Thyroid gland (tissue), 4 donors: ENCODE measurements around the gene DOP1B. TPM values are rescaled to one million over a fixed set of nuclear protein-coding genes. Genes with fewer than 3 reads are reported as not detected.
"Not testable (repeated sequence)": the region's sequence is repeated elsewhere in the genome, so short reads cannot be mapped to it uniquely, and the experiment has no call there.

Experiments used
- DNase-seq, 2 donors: peaks; one replicate each; pipeline ENCODE4 v3.0.0-alpha.2; 2019
- H3K27ac ChIP-seq, 3 donors: fragments of 200-600 bp; sonication (generic); 1 replicate in 2 of 3; 2 replicates in 1 of 3; pipeline ENCODE4 v1.5.1; 2016 to 2019; ENCODE audit warnings: mild to moderate bottlenecking in 1 of 3, moderate library complexity in 1 of 3
- H3K27me3 ChIP-seq: fragments of 200-600 bp; sonication (generic); one replicate; pipeline ENCODE4 v1.5.1; 2019
- H3K36me3 ChIP-seq, 2 donors: fragments of 200-600 bp; sonication (generic); one replicate each; pipeline ENCODE4 v1.5.1; 2016 to 2019
- H3K4me1 ChIP-seq, 2 donors: fragments of 200-600 bp; sonication (generic); one replicate each; pipeline ENCODE4 v1.5.1; 2017 to 2019
- H3K4me3 ChIP-seq, 3 donors: fragments of 200-600 bp; sonication (generic); replicated peaks in 1 of 3; 1 replicate in 2 of 3; 2 replicates in 1 of 3; pipeline ENCODE4 v1.5.1; 2016; ENCODE audit warnings: mild to moderate bottlenecking in 1 of 3
- H3K9me3 ChIP-seq: fragments of 200-600 bp; sonication (generic); one replicate; pipeline ENCODE4 v1.5.1; 2017
- CTCF ChIP-seq, 6 experiments: fragments of 200-600 bp in 3 of 6; fragments of 450-650 bp in 3 of 6; sonication (generic) in 3 of 6; IDR thresholded peaks; one replicate each; pipeline ENCODE4 v1.5.1; 2016 to 2019; ENCODE audit warnings: antibody characterized with exemption in 6 of 6, mild to moderate bottlenecking in 2 of 6, inconsistent platforms in 1 of 6, moderate library complexity in 1 of 6
- POLR2A ChIP-seq, 2 donors: fragments of 450-650 bp; IDR thresholded peaks; one replicate each; pipeline ENCODE4 v1.6.1; 2017; ENCODE audit warnings: antibody characterized with exemption in 2 of 2, mild to moderate bottlenecking in 2 of 2, moderate library complexity in 1 of 2
- WGBS, 2 donors: methylation state at CpG; one replicate each; pipeline ENCODE4 v1.1.5; 2017; 5-methylcytosine and 5-hydroxymethylcytosine counted together
- intact Hi-C: fragments of 100-400 bp; cut with DNase I; formaldehyde crosslinking; loops from one replicate; pipeline ENCODE4 v1.15.1; 2023
- total RNA-seq, 4 donors: library from RNA; depleted of rRNA; stranded (reverse); fragments of >200 nt; gene quantifications; one replicate each; pipeline ENCODE4 v1.2.3, GENCODE V29; 2016

The DOP1B gene
- total RNA-seq, 4 donors from 2014 or later, result 15.9 to 28.1 (median 20.4) TPM

- Histone ChIP-seq H3K9me3 (no peaks in the 10 kb centered on the region), H3K27me3 (no peaks in the 10 kb centered on the region), H3K27ac (no peak overlapping the region), H3K36me3 (no peaks in the 10 kb centered on the region), H3K4me1 (peaks cover 14 to 29% of the 10 kb centered on the region in 2 donors), H3K4me3 (no peak overlapping the region)
- TF ChIP-seq CTCF (IDR thresholded peaks at IDR 0.05) (no peak), POLR2A (IDR thresholded peaks at IDR 0.05) (no peak)
- 97 to 98% methylated on average over 1 of the region's 1 CpG for WGBS, 2 donors
- no peak for DNase-seq
- intact Hi-C loops, result no loop called here
These were observed 39.0 kb downstream of the DOP1B start for GRCh38 chr21:36195613-36196012.

GRCh38 chr21:36199021-36199420 is 42.4 kb downstream of the DOP1B start:
- no peak overlapping the region for H3K4me3 ChIP-seq
- no peaks in the 10 kb centered on the region for H3K36me3 ChIP-seq
- 57 to 65% methylated on average over 9 of the region's 9 CpGs for WGBS, 2 donors
- H3K4me1 ChIP-seq, result peaks cover 17 to 43% of the 10 kb centered on the region in 2 donors
- H3K27me3 ChIP-seq, result no peaks in the 10 kb centered on the region
- H3K27ac ChIP-seq, result peak overlapping the region in 2 of 3 donors; percentile 14 to 20
- intact Hi-C loops, result no loop called here
- H3K9me3 ChIP-seq, result no peaks in the 10 kb centered on the region
- DNase-seq, result no peak
- no peak for TF ChIP-seq POLR2A (IDR thresholded peaks at IDR 0.05)
- no peak for TF ChIP-seq CTCF (IDR thresholded peaks at IDR 0.05)

GRCh38 chr21:36199575-36199974 is 43.0 kb downstream of the DOP1B start:
- intact Hi-C loops, DNase-seq: not testable (repeated sequence)
- WGBS, 2 donors, result 96 to 98% methylated on average over 5 of the region's 5 CpGs

GRCh38 chr21:36200081-36200561 is 43.5 kb downstream of the DOP1B start:
- WGBS, 2 donors, result 93% methylated on average over 23 of the region's 23 CpGs
- no peaks in the 10 kb centered on the region for H3K9me3 ChIP-seq
- intact Hi-C loops, result no loop called here
- no peak overlapping the region for H3K4me3 ChIP-seq
- no peaks in the 10 kb centered on the region for H3K36me3 ChIP-seq
- no peak overlapping the region for H3K27ac ChIP-seq
- no peak for DNase-seq
- no peaks in the 10 kb centered on the region for H3K27me3 ChIP-seq
- TF ChIP-seq POLR2A (IDR thresholded peaks at IDR 0.05) (no peak), CTCF (IDR thresholded peaks at IDR 0.05) (no peak)
- H3K4me1 ChIP-seq, result peaks cover 26 to 43% of the 10 kb centered on the region in 2 donors

More at GRCh38 chr21:36199575-36199974, 43.0 kb downstream of the DOP1B start:
- peaks cover 21 to 42% of the 10 kb centered on the region in 2 donors for H3K4me1 ChIP-seq
- H3K27me3 ChIP-seq, H3K4me3 ChIP-seq, H3K27ac ChIP-seq, H3K9me3 ChIP-seq, H3K36me3 ChIP-seq: not testable (repeated sequence)

GRCh38 chr21:36202726-36203602 is 46.3 kb downstream of the DOP1B start:
- Histone ChIP-seq H3K27ac (peak overlapping the region; percentile 64 to 83 (median 64)), H3K9me3 (no peaks in the 10 kb centered on the region), H3K4me1 (peaks cover 27 to 46% of the 10 kb centered on the region in 2 donors), H3K4me3 (no peak overlapping the region), H3K27me3 (no peaks in the 10 kb centered on the region), H3K36me3 (no peaks in the 10 kb centered on the region)
- peak; percentile 47 to 48 for DNase-seq
- TF ChIP-seq POLR2A (IDR thresholded peaks at IDR 0.05) (no peak), CTCF (IDR thresholded peaks at IDR 0.05) (no peak)
- intact Hi-C loops, result no loop called here
- WGBS, 2 donors, result 33 to 48% methylated on average over 10 of the region's 10 CpGs
